HG02571 (cell line): ENCODE measurements around the gene RAF1.
A peak's percentile ranks its signal among the peaks of the same experiment; 100 is the strongest.
"Not testable (repeated sequence)": the region's sequence is repeated elsewhere in the genome, so short reads cannot be mapped to it uniquely, and the experiment has no call there.

Experiments used
- ATAC-seq: cut with Tn5 transposase; IDR thresholded peaks from one replicate; pipeline ENCODE4 v1.9.1; 2021; ENCODE audit warnings: mild to moderate bottlenecking, moderate library complexity; ENCODE audit not compliant: unreplicated experiment

The RAF1 gene

DNA sequence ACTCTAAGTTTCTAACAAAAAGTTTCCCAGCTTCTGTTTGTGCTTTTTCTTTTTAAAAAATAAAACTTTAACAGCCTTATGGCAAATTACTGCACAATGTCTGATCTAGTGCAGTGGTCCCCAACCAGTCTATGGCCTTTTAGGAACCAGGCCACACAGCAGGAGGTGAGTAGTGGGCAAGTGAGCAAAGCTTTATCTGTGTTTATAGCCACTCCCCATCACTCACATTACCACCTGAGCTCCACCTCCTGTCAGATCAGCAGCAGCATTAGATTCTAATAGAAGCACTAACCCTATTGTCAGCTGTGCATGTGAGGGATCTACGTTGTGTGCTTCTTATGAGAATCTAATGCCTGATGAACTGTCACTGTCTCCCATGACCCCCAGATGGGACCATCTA lies 101.5 kb downstream of the RAF1 start:
- ATAC-seq = no peak

DNA sequence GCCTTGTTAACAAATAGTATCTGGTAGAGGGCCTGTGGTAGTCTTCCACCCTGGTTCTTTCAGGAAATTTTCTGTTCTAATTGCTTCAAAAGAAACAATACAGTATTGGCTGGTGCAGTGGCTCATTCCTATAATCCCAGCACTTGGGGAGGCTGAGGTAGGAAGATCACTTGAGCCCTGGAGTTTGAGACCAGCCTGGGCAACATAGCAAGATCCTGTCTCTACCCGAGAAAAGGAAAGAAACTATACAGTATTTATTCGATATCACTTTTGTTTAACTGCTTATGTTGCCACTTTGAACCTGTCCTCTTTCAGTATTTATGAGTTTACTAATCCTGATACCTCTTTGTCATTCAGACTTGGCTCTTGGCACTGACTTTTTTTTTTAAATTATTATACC lies 102.5 kb downstream of the RAF1 start:
- ATAC-seq = no peak

DNA sequence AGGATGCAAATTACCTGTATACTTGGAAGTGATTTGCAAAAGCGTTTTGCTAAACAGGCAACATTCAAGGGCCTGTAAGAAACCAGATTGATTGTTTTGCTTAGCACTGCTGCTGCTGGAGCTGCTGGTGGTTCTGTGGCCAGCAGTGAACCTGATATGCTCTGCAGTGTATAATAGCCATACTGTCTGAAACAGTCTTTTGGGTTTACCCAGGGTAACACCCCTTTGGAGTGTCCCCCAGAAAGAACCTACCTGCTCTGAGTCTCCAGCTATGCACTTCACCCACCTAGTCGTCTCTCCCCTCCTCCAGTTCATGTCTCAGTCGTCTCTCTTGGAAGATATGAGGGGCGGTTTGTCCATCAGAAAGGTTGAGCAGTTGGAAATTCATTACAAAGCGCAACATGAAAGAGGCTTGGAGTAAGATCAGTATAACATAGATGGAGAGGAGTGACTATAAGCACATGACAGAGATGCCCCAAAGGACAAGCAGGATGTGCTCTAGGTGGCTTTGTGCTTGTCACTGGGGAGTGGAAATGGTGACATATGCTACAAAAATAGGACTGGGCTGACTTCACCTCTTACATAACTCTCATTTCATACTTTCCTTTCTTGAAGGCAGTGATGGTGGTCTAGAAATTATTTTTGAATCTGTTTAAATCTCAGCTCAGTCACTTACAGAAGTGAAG lies 103.3 kb downstream of the RAF1 start:
- ATAC-seq = peak; percentile 39

GRCh38 chr3:12559520-12559919 lies 104.4 kb downstream of the RAF1 start:
- no peak for ATAC-seq

- no peak for ATAC-seq
These were observed 105.2 kb downstream of the RAF1 start for GRCh38 chr3:12558706-12559105.

GRCh38 chr3:12557473-12558100 lies 106.3 kb downstream of the RAF1 start:
- no peak for ATAC-seq

- ATAC-seq = peak; percentile 78
These were observed 107.0 kb downstream of the RAF1 start, which contains the start of gene MKRN2 for GRCh38 chr3:12556690-12557472. Gene MKRN2 (plus strand): TSS chr3:12557087. CDS start chr3:12557151, 64 bp downstream.

GRCh38 chr3:12556314-12556689 lies 107.6 kb downstream of the RAF1 start:
- no peak for ATAC-seq

DNA sequence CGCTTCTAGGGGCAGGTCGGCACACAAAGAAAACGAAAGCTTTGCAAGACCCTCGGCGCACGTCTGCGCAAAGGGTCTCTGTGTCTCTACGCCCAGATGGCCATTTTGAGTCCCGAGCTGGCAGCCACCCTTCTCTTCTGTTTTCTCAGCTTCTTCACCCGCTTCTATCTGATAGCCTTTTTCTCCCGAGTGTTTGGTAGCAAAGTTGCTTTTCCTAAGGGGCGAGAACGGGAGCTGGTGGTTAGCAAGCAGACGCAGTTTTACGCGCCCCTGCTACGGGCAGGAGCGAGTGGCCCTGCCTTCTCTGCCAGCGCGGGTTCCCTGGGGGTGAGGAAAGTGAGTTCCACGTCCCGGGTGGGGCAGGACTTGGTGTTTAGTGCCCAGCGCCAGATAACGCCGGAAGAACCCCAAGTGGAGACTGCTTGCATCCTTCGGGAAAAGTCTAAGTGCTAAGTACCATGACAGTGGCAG lies 110.0 kb downstream of the RAF1 start:
- ATAC-seq = no peak

GRCh38 chr3:12549971-12550760 lies 113.8 kb downstream of the RAF1 start:
- ATAC-seq = no peak

DNA sequence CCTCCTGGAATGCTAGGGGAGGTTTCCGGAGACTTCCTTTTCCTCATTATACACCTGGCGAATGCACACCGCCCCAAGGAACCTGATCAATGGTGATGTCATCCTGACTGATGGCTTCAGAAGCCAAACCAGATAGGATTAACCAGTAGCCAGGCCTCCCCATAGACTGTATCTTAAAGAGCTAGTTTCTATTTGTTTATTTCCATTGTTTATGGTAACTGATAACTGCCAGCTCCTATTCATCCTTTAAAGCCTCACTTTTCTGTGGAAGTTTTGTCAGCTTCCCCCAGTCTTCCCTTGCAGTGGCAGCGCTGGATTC lies 118.5 kb downstream of the RAF1 start, which contains the start of gene MKRN2OS:
MKRN2OS (minus strand) TSS at position 27 of the 319 bp plus-strand sequence. CDS start 35 bp downstream, outside the sequence.
- no peak for ATAC-seq

DNA sequence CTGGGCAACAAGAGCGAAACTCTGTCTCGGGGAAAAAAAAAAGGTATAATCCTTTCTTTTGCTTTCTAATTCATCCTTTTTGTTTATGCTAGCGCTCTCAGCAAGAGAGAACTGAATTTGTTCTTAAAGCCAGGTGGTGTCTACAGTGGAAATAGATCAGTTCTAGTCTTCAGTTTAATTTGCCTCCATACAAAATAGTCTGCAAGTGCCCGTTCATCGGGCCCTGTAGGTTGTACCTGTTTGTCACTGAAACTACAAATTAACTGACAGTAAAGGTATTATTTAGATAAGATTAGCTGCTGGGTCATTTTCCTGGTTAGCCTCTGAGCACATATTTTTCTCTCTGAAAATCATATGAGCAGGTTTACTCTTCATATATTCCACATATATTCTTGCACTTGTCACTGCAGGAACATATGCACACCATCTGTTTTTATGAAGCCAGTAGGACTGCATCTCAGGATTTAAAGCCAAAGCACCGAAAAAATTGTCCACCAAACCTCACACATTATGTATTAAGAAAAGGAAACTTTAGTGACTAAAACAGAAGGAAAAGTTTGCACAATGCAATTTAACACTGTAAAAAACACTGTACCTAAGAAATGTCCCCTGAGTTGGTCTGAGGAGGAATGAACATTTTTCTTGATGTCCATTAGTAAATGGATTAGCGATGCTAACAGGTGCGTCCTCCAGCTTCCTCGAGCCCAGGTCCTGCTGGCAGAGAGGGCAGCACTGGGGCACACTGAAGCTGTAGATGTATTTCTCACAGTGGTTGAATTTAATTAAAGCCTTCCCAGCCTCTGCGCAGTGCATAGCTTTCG lies 119.1 kb downstream of the RAF1 start:
- ATAC-seq = no peak

GRCh38 chr3:12543497-12543896 lies 120.4 kb downstream of the RAF1 start:
- not testable (repeated sequence) for ATAC-seq

- ATAC-seq = no peak
These were observed 122.3 kb downstream of the RAF1 start for GRCh38 chr3:12541625-12542024.

GRCh38 chr3:12536423-12536822 lies 127.5 kb downstream of the RAF1 start:
- no peak for ATAC-seq
